Astrocyte (in vitro differentiated cells and primary cell): ENCODE results near the gene ITPKB. TPM values are rescaled to one million over a fixed set of nuclear protein-coding genes. Genes with fewer than 3 reads are reported as not detected.
A peak's percentile ranks its signal among the peaks of the same experiment; 100 is the strongest.

Source experiments
- DNase-seq: peaks from one replicate; pipeline ENCODE4 v3.0.0-alpha.2; 2010; ENCODE audit warnings: low read depth
- FAIRE-seq: peaks from 2 replicates; lab custom pipeline; 2011; peaks lifted over from hg19 to GRCh38; lab: Jason Lieb, UNC
- H2AFZ ChIP-seq: 2 replicates; pipeline ENCODE4 v1.6.0; 2012; ENCODE audit warnings: low read depth, low read length, inconsistent platforms
- H3K27ac ChIP-seq: 2 replicates; pipeline ENCODE4 v1.5.1; 2011; ENCODE audit warnings: low read depth, low read length, inconsistent platforms
- H3K27me3 ChIP-seq: 2 replicates; pipeline ENCODE4 v1.6.0; 2011; ENCODE audit warnings: low read length, inconsistent platforms; ENCODE audit not compliant: insufficient read depth
- H3K36me3 ChIP-seq: 2 replicates; pipeline ENCODE4 v1.5.1; 2011; ENCODE audit warnings: low read length, inconsistent platforms; ENCODE audit not compliant: insufficient read depth
- H3K4me1 ChIP-seq: 2 replicates; pipeline ENCODE4 v1.5.1; 2011; ENCODE audit warnings: low read length, inconsistent platforms; ENCODE audit not compliant: insufficient read depth
- H3K4me2 ChIP-seq: 2 replicates; pipeline ENCODE4 v1.6.0; 2012; ENCODE audit warnings: low read length, inconsistent platforms
- H3K4me3 ChIP-seq: 2 replicates; pipeline ENCODE4 v1.5.1; 2011; ENCODE audit warnings: low read depth, mild to moderate bottlenecking, low read length, inconsistent platforms; ENCODE audit not compliant: insufficient read depth
- H3K79me2 ChIP-seq: 2 replicates; pipeline ENCODE4 v1.6.0; 2012; ENCODE audit warnings: mild to moderate bottlenecking, low read length, inconsistent platforms; ENCODE audit not compliant: insufficient read depth
- H3K9ac ChIP-seq: 2 replicates; pipeline ENCODE4 v1.6.0; 2012; ENCODE audit warnings: mild to moderate bottlenecking, low read length, inconsistent platforms
- H3K9me3 ChIP-seq: 2 replicates; pipeline ENCODE4 v1.5.1; 2012; ENCODE audit warnings: low read depth, mild to moderate bottlenecking, low read length, inconsistent platforms; ENCODE audit not compliant: insufficient read depth
- H4K20me1 ChIP-seq: 2 replicates; pipeline ENCODE4 v1.6.0; 2012; ENCODE audit warnings: low read length, inconsistent platforms; ENCODE audit not compliant: insufficient read depth
- H3K27ac Mint-ChIP-seq: one replicate; pipeline ENCODE4 v1.8.0; 2021; ENCODE audit warnings: mild to moderate bottlenecking, mixed read lengths; ENCODE audit not compliant: unreplicated experiment
- H3K27me3 Mint-ChIP-seq: one replicate; pipeline ENCODE4 v1.8.0; 2021; ENCODE audit warnings: low read depth, mixed read lengths; ENCODE audit not compliant: unreplicated experiment
- H3K36me3 Mint-ChIP-seq: one replicate; pipeline ENCODE4 v1.8.0; 2021; ENCODE audit warnings: low read depth, mixed read lengths; ENCODE audit not compliant: unreplicated experiment
- H3K4me1 Mint-ChIP-seq: one replicate; pipeline ENCODE4 v1.8.0; 2021; ENCODE audit warnings: low read depth, mixed read lengths; ENCODE audit not compliant: unreplicated experiment
- H3K4me3 Mint-ChIP-seq: one replicate; pipeline ENCODE4 v1.8.0; 2021; ENCODE audit warnings: mild to moderate bottlenecking, moderate library complexity, mixed read lengths; ENCODE audit not compliant: unreplicated experiment
- H3K9me3 Mint-ChIP-seq: one replicate; pipeline ENCODE4 v1.8.0; 2021; ENCODE audit warnings: mild to moderate bottlenecking, mixed read lengths; ENCODE audit not compliant: unreplicated experiment
- EZH2 ChIP-seq: IDR thresholded peaks from 2 replicates; pipeline ENCODE4 v1.6.1; 2012; ENCODE audit warnings: mild to moderate bottlenecking, low read length, inconsistent platforms; ENCODE audit not compliant: insufficient read depth
- total RNA-seq: library from RNA; stranded (reverse); gene quantifications from 2 replicates; pipeline ENCODE4 v1.2.1, GENCODE V29; 2021
- TF ChIP-seq, protein P1 (sequence below): IDR thresholded peaks from 2 replicates; pipeline ENCODE4 v1.5.1; 2011; ENCODE audit warnings: low read depth, mild to moderate bottlenecking, inconsistent platforms, low read length, moderate library complexity; ENCODE audit not compliant: insufficient read depth

ITPKB gene
- total RNA-seq, 1 donor from 2014 or later = 10.5 TPM

DNA sequence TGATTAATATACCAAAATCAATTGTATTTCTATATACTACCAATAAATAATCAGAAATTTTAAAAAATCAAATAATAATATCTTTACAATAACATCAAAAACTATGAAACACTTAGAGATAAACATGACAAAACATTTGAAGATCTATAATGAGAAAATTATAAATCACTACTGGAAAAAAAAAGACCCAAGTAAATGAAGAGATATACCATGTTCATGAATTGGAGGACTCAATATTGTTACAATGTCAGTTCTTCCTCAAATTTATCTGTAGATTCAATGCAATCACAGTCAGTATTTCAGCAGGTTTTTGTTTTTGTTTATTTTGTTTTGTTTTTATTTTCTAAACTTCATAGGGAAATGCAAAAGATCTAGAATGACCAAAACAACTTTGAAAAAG, 4.2 kb upstream of the ITPKB start:
- peaks cover 2% of the 10 kb centered on the region for H3K79me2 ChIP-seq
- Mint-ChIP-seq H3K9me3 (no peaks in the 10 kb centered on the region), H3K4me3 (no peak overlapping the region), H3K36me3 (no peaks in the 10 kb centered on the region), H3K27ac (no peak overlapping the region), H3K4me1 (peaks cover 2% of the 10 kb centered on the region), H3K27me3 (peaks cover 6% of the 10 kb centered on the region)
- no peaks in the 10 kb centered on the region for H3K27me3 ChIP-seq
- peaks cover 7% of the 10 kb centered on the region for H3K4me1 ChIP-seq
- no peak overlapping the region for H3K9ac ChIP-seq
- H3K9me3 ChIP-seq = no peaks in the 10 kb centered on the region
- DNase-seq (no peak), FAIRE-seq (no peak)
- no peak overlapping the region for H3K4me2 ChIP-seq
- no peak overlapping the region for H3K27ac ChIP-seq
- no peak overlapping the region for H3K4me3 ChIP-seq
- H4K20me1 ChIP-seq = no peaks in the 10 kb centered on the region
- no peak overlapping the region for H2AFZ ChIP-seq
- TF ChIP-seq, protein P1, sequence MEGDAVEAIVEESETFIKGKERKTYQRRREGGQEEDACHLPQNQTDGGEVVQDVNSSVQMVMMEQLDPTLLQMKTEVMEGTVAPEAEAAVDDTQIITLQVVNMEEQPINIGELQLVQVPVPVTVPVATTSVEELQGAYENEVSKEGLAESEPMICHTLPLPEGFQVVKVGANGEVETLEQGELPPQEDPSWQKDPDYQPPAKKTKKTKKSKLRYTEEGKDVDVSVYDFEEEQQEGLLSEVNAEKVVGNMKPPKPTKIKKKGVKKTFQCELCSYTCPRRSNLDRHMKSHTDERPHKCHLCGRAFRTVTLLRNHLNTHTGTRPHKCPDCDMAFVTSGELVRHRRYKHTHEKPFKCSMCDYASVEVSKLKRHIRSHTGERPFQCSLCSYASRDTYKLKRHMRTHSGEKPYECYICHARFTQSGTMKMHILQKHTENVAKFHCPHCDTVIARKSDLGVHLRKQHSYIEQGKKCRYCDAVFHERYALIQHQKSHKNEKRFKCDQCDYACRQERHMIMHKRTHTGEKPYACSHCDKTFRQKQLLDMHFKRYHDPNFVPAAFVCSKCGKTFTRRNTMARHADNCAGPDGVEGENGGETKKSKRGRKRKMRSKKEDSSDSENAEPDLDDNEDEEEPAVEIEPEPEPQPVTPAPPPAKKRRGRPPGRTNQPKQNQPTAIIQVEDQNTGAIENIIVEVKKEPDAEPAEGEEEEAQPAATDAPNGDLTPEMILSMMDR = no peak
- no peak for TF ChIP-seq EZH2
- H3K36me3 ChIP-seq = no peaks in the 10 kb centered on the region

DNA sequence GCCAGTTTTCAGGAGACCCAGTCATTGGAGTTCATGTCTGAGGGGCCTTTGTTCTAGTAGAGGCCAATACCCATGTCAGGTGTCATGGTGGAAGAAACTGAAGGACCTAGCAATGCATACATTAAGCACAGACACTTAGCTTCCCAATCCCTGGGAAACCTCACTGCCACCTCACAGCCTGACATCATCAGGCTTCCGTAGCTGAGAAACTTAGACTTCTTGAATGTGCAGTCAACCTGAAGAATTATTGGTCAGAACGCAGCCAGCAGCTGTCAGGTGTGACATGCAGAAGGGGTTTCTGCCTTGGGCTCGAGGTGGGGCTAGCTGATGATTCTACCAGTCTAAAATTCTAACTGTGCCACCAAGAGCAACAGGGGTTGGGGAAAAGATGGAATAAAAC, 1.9 kb upstream of the ITPKB start:
- Histone ChIP-seq H4K20me1 (peaks cover 10% of the 10 kb centered on the region), H3K27me3 (peaks cover 2% of the 10 kb centered on the region), H3K27ac (no peak overlapping the region), H3K79me2 (peaks cover 5% of the 10 kb centered on the region), H3K4me3 (no peak overlapping the region), H3K9ac (no peak overlapping the region), H3K36me3 (no peaks in the 10 kb centered on the region), H2AFZ (no peak overlapping the region), H3K4me2 (no peak overlapping the region), H3K4me1 (peaks cover 13% of the 10 kb centered on the region), H3K9me3 (no peaks in the 10 kb centered on the region)
- no peaks in the 10 kb centered on the region for H3K36me3 Mint-ChIP-seq
- FAIRE-seq (no peak), DNase-seq (no peak)
- TF ChIP-seq, protein P1 = no peak
- no peak for TF ChIP-seq EZH2
- H3K4me3 Mint-ChIP-seq = no peak overlapping the region
- no peak overlapping the region for H3K27ac Mint-ChIP-seq
- no peaks in the 10 kb centered on the region for H3K9me3 Mint-ChIP-seq
- peaks cover 2% of the 10 kb centered on the region for H3K4me1 Mint-ChIP-seq
- H3K27me3 Mint-ChIP-seq = no peaks in the 10 kb centered on the region

DNA sequence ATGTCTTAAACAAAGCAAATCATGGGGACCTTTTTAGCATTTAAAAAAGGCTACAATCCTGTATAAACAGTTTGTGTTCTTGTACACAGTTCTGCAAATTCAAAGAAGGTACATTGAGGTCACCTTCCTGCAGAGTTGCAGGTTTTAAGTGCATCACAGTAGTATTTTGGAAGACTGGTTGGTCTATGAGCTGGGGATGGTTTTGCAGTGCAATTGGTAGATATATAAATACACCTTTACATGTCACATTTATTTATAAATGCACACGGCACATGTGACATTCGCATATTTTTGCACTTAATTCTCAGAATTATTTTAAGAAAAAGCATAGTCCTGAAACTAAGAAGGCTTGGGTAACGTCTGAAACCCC, 599 bp upstream of the ITPKB start:
- no peak for FAIRE-seq
- Histone ChIP-seq H3K27me3 (peaks cover 2% of the 10 kb centered on the region), H2AFZ (peak overlapping the region; percentile 64), H3K36me3 (no peaks in the 10 kb centered on the region), H3K9me3 (no peaks in the 10 kb centered on the region), H3K4me1 (peaks cover 13% of the 10 kb centered on the region), H3K79me2 (peaks cover 12% of the 10 kb centered on the region), H3K27ac (no peak overlapping the region), H3K9ac (peak overlapping the region; percentile 88), H3K4me2 (peak overlapping the region; percentile 100), H3K4me3 (no peak overlapping the region), H4K20me1 (peaks cover 22% of the 10 kb centered on the region)
- H3K27ac Mint-ChIP-seq = no peak overlapping the region
- no peak for TF ChIP-seq EZH2
- TF ChIP-seq, protein P1 = no peak
- no peaks in the 10 kb centered on the region for H3K36me3 Mint-ChIP-seq
- no peak for DNase-seq
- H3K4me3 Mint-ChIP-seq = no peak overlapping the region
- no peaks in the 10 kb centered on the region for H3K9me3 Mint-ChIP-seq
- H3K27me3 Mint-ChIP-seq = peaks cover 2% of the 10 kb centered on the region
- H3K4me1 Mint-ChIP-seq = peaks cover 2% of the 10 kb centered on the region
